HG02588 (cell line): ENCODE measurements around the gene SLIT3.

Experiments
- ATAC-seq: cut with Tn5 transposase; IDR thresholded peaks from one replicate; pipeline ENCODE4 v1.9.1; 2021; ENCODE audit warnings: mild to moderate bottlenecking, moderate library complexity; ENCODE audit not compliant: unreplicated experiment

SLIT3 gene

DNA sequence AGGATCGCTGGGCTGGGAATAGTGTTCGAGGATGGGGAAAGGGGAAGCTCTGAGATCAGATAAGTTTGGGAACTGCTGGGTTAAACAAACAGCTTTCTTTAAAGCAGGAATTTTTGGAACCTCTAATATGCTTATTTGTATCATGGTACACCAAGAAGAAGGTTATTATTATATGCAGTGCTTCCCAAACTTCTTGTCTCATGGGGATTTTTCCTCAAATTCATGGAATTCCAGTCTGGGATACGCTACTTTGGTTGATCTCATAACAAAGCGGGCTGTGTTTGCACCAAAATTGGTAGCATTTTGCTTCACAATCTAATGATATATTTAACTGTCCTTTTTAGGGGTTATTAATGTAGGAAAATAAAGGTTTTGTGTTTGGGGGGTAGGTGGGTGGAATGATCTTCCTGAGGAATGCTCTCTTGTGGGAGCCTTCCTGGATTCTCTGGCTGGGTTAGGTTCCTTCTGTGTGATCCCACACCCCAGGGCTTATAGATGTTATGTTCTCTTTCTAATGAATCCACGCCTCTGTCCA is 605.6 kb downstream of the SLIT3 start:
- no peak for ATAC-seq

DNA sequence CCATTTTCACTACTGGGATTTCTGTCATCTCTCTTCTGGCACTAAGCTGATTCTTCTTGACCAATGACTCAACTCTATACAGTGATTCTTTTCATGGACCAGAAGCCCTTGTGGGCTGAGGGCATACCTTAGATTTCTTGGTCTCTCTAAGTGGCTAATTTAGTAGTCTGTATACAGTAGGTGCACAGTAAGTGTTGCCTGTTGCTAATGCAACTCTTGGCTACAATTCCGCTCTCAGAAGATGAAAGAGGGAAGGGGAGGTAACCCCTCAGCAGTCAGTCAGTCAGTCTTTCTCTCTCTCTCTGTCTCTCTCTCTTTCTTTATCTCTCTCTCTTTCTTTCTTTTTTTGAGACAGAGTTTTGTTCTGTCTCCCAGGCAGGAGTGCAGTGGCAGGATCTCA is 606.6 kb downstream of the SLIT3 start:
- no peak for ATAC-seq

DNA sequence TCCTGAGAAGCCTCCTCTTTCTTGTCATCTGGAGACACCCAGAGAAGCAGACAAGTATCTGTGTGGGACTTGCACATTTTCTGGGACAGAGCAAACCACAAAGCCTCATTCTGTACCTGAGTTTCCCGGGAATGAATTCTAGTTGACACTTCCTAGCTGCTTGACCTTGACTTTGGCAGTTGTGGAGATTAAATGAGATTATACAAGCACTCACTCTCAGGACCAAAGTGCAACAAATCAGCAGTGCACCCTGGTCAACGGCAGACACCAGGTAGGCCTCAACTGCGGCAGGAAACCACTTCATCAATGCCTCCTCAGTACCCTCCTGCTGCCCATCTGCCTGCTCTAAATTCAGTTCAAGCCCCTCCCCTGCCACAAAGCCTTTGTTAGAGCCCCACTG is 607.1 kb downstream of the SLIT3 start:
- no peak for ATAC-seq

DNA sequence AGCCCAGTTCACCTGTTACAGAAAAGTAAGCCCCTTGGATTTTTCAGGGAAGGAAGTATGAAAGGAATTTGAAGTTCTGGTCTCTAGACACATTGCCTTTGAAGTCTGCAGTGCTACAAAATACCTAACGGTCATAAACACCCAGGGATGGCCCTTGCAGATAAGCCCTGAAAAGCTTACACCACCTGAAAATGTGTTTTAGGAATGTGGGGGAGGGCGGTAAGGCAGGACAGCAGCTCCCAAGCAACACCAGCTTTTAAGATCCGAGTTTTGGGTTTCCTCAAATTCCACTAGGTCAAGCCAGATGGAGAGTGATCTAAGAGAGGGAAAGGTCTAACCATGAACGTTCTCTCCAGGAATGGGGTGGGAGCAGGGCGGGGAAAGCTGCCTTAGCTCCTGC is 607.6 kb downstream of the SLIT3 start:
- ATAC-seq: no peak

DNA sequence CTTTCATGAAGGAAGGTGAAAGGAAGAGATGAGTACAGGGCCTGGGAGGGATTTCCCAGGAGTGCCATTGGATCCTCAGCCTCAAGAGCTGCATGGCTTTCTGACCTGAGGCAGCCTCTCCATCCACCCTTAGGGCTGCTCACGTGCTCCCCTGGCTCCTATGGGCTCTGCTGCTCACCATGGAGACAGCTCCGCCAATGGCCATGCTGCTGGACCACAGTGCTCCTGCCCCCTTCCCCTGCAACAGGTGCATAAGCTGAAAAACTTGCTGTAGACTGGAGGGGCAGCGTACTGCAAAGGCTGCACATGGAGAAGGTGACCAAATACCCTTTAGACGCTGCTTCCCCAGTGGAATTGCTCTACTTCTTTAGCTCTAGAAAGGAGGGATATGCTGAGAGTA is 609.0 kb downstream of the SLIT3 start:
- ATAC-seq: no peak

DNA sequence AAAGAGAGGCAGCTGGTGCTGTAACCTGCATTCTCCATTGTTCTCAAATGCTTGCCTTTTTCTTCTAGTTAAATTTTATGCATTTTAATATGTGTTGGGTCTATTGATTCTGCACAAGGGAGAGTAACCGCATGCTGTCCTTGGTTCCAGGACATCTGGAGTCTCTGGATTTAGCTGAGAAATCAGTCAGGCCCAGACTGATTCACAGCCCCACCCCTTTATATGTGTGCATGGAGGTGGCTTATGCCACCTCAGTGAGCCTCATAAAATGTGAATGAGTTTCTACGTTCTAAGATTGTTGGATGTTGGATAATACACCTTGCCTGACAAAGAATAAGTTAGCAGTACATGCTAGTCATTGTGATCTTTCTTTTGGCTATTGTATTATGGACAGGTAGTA is 611.7 kb downstream of the SLIT3 start:
- no peak for ATAC-seq

DNA sequence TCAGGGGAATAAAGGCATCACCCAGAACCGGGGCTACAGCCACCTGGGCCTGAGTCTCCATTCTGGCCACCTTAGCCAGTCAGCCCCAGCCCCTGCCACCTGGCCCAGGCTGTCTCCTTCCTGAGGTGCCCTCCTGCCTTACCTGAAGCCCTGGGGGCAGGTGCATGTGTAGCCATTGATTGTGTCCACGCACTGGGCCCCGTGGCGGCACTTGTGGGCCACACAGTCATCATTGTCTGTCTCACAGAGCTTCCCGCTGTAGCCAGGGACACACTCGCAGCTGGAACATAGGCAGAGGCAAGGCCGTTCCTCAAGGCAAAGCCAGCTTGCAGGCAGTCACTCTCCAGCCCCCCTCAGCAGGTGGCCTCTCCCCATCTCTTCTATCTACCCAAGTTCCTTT is 614.1 kb downstream of the SLIT3 start:
- ATAC-seq: no peak

DNA sequence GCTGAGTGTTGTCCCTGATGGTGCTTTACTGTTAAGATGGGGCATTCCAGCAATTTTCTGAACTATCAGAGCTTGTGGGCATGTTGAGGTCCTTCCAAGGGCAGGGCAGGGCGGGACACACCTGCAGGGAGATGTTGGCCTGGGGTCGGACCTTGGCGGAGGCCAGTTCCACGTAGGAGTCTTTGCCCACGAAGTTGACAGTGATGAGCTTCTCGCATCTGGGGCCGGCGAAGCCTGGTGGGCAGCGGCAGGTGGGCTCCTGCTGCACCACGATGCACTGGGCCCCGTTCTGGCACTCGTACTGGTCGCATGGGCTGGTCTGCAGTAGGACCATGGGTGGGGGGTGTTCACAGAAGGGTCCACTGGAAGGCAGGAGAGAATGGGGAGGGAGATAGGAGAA is 615.4 kb downstream of the SLIT3 start:
- ATAC-seq: no peak

DNA sequence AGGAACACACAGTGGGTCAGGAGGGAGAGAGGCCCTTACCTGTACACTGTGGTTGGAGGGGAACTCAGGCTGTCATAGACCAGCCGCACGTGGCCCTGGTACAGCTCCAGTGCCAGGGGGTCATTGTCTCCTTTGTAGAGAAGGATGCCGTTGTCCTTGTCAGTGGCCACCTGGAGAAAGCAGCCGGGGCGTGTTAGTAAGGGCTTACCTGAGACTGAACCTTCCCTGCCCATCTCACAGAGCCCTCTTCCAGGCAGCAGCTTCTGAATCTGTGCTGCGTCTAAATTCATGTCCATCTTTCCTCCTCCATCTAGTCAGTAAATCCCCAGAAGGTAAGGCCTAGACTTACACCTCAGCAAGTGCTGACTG is 617.0 kb downstream of the SLIT3 start:
- ATAC-seq: no peak

DNA sequence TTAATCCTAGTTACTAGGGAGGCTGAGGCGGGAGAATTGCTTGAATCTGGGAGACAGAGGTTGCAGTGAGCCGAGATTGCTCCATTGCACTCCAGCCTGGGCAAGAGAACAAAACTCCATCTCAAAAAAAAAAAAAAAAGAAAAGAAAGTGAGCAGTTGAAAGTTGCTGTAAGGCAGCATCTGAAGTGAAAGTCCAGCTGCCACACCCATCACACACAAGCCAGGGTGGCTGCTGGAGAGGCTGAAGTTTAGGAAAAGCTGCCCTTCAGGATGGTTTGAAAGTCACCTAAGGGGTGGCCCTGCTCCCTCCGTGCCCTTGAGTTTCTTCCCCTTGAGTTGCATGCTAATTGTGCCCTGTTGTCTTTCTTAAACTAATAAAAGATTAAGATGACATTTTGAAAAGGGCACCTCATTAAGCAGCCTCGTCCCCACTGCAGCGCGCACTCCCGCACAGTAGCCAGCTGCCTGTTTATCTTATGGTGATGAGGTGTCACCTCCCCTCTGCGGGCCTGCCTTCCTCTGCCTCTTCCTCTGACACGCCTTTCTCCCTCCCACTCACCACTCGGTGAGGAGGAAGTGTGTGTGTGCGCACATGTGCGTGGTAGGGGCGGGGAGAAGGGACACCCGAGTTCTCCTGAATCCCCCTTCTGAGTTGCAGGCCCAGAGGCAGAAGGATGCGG is 617.6 kb downstream of the SLIT3 start:
- ATAC-seq: no peak

DNA sequence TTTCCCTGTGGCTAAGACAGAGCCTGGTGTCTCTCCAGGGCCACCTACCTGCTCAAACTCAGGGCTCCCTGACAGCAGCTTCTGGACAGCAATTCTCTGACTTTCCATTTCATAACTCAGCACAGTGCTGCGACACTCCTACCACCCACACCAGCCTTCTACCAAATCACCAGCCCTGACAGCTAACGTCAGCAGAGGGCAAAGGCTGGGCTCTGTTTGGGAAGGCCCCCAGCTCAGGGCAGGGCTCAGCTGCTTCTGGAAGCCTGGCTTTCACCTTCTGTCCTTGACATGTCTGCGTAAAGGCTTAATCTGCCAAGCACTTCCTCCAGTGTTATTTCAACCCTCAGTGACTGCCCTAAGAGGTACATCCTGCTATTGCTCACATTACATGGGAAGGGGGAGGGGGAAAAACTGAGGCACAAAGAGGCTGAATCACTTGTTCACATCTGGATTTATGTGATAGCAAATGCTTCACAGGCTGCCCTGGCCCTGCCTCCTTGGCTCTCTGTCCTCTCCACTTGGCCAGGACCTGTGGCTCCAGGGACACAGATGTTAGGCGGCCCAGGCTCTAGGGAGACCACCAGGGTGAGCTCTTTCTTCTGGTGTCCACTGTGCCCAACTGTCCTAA is 619.3 kb downstream of the SLIT3 start:
- ATAC-seq: no peak

DNA sequence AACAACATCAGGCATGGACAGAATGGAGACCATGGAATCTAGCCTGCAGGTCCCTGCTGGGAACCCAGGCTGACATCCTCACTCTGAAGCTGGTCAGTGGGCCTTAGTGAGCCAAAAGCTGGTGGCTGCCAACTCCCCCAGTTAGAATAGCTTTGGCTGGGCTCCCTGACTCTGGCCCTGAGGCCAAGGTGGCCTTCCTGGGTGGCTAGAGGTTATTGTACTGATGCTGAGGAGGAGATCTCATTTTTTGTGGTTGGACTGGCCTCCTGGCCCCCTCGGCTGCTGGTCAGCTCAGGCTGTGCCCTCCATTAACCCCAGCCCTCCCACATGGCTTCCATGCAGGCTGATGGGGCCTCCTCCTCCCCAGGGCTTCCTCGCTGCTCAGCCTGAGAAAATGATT is 620.5 kb downstream of the SLIT3 start:
- ATAC-seq: no peak

DNA sequence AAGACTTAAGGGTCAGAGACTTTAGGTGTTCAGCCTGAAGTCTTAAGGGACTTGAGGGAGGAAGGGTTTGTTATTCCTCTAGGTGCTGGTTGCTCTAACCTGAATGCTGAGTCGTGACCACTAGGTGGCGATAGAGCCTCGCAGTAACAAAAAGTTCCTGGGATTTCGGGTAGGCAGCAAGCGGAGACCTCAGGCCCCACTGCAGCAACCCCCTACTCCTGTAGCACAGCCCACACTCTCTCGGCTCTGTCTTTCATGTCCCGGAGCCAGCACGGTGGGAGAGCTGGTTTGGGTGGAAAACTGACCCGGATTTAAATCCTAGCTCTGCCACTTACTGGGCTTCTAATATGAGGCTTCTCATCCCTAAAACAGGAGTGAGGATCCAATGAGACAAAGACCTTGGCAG is 621.4 kb downstream of the SLIT3 start:
- ATAC-seq: peak; percentile 54

DNA sequence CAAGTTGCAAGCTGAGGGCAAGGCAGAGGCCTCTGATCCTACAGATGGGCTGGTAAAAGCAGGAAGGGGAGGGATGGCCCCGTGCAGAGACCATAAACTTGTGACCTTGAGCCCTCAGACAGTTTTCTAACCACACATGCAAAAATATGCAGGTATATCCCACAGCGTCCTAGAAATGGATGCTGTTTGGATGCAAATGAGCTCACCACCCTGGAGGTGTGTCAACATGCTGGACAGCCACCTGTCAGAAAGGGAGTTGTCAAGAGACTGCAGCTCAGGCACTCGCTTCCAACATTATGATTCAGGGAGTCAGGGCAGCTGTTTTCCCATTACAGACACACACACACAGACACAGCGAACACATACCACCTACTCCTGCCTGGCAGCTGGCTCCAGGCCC is 624.4 kb downstream of the SLIT3 start:
- ATAC-seq: no peak

DNA sequence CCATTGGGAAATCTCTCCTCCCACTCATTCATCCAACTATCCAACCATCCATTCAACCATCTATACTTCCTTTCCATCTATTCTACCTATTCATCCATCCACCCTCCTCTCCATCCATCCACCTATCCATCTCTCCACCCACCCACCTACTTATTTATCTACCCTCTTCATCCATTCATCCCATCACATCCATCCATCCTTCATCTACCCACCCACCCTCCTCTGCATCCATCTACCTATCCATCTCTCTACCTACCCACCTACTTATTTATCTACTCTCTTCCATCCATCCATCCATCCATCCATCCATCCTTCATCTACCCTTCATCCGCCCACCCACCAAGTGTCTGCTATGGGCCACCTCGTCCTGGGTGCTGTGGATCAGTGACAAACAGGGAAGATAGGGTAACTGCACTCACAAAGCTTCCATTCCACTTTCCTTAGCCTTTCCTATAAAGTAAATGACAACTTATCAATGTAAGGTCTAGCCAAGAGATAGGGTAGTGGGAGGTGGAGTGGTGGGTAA is 625.0 kb downstream of the SLIT3 start:
- no peak for ATAC-seq

DNA sequence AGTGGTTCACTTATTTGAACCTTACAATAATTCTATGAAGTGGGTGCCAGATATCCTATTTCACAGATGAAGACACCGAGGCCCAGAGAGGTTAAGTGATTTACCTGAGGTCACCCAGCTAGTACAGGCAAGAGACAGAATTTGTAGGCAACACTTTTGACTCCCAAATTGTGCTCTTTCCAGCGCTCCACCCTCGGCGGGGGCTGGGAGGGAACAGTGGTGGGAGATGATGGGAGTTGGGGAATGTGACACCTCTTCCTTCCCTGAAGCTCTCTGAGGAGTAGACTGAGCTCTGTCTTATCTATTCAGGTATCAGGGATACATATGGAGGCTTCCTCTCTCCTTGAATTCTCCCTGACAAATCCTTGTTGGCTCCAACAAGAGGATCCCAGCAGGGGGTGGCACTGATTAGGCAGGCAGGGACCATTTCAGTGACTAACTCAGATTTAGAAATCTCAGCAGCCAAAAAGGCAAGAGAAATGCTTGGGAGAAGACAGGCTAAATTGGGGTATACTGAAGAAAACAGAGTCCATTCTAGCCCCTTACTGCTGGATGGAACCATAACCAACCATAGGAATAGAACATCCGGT is 626.0 kb downstream of the SLIT3 start:
- no peak for ATAC-seq

DNA sequence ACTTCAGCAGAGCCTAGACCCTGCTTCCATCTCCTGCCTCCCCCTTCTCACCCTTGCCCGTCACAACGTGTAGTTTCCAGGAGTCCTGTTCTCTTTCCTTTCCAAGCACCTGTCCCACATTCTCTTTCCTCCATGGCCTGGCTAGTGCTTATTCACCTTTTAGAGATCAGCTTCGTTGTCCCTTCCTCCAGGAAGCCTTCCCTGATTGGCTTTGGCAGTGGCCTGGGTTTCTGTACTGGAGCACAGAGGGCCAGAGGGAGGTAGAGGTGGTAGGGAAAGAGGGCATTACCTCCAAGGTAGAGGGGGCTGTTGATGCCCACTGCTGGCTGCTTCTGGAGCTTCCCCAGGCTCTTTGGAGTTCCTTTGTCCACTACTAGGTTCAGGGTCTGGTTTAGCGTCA is 628.1 kb downstream of the SLIT3 start:
- no peak for ATAC-seq

DNA sequence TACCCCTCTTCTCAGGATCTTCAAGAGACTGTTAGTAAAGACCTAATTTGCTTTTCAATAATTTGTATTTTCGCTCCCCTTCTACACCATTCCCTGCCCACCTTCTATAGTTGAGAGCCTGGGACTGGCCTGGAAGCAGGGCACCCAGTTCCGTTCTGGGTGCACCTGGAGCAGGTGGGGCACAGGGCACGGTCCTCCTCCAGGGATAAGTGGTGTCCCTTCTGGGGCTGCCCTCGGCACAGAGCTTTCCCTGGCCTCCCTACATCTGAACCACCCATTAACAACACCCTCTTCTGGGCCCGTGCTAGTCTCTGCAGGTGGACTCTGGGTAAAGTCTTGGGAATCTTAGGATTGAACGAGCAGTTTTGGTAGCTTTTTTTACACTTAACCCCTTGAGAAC is 628.9 kb downstream of the SLIT3 start:
- ATAC-seq: no peak

DNA sequence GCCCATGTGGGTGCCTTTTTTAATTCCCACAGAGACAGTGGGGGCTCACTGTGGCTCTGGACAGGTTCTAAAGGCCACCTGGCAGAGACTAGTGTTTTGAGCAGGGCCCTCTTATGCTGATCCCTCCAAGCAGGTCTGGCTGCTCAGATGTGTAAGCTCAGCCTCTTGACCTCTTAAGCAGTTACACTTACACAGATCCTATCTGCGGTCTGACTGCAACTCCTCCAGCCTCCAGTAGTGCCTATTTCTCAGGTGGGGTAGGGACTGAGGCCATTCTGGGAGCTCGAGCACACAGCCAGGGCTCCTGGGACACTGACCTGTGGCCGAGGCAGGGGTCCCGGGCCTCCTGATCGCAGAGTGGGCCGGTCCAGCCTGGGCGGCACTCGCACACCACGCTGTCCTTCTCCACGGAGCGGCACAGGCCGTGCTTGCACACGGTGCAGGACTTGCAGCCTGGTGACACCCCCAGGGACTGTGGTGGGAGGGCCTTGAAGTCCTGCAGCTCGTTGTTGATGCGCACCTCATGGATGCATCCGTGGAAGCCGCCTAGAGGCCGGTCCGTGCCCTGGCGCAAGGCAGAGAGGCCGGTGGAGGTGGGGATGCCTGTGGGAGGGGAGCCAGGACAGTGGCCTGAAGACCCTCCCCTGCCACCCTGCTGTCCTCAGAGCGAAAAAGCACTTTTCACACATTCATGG is 629.9 kb downstream of the SLIT3 start:
- ATAC-seq: no peak

DNA sequence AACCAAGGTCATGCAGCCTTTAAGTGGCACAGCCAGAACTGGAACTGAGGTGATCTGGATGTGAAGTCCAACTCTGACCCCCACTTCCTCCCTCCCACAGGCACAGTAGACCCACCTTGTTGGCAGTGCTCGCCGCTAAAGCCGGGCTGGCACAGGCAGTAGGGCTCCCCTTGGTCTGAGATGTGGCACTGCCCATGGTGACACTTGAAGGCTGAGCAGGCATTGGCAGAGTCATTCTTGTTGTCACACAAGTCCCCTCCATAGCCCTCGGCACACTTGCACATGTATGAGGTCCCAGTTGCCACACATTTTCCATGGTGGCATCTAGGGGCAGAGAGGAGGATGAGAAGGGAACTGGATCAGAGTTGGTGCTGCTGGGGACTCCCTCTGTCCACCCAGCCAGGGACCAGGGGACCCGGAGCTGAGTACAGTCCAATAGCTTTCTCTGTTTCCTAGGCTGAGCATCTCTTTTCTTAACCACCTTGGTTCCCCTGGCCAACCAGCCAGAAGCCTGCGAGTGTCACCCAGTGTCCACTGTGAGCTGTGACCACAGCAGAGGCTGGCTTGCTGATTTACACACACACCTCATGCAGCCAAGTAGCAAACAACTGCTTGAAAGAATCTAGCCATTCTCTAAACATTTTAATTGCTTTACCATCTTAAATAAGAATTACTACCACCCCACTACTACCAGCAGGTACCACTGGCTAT is 631.1 kb downstream of the SLIT3 start:
- ATAC-seq: no peak

DNA sequence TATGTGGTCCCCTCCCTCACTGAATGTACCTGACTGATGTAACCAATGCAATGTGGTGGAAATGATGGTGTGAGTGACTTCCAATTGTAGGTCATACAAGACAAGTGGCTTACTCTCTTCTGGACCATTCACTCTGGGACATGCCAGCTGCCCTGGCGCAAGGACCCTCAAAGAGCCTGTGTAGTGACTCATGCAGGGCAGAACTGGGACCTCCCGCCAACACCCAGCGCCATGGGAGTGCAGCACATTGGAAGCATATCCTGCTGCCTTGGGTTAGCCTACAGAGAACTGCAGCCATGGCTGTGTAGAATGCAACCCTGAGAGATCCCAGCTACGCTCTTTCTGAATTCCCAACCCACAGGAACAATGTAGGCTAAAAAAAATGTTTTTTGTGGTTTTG is 631.8 kb downstream of the SLIT3 start:
- ATAC-seq: no peak
